B cell (primary cell): ENCODE results near the gene NT5DC2. TPM values are rescaled to one million over a fixed set of nuclear protein-coding genes. Genes with fewer than 3 reads are reported as not detected.

Experiments
- ATAC-seq: fragments of 200-7000 bp; cut with Tn5 transposase; one replicate; pipeline ENCODE4 v1.10.0; 2021; ENCODE audit warnings: low read depth, mild to moderate bottlenecking, moderate number of reproducible peaks, moderate library complexity
- CTCF ChIA-PET: fragments of 350-600 bp; sonication (Branson Sonifier 250); formaldehyde crosslinking; loops from one replicate; lab custom pipeline; 2021; ENCODE audit warnings: antibody characterized with exemption, inconsistent platforms; lab: Charles Lee
- POLR2A ChIA-PET: fragments of 350-600 bp; sonication (Branson Sonifier 250); formaldehyde crosslinking; loops from one replicate; lab custom pipeline; 2021; ENCODE audit warnings: antibody characterized with exemption; lab: Charles Lee
- DNase-seq: peaks from one replicate; pipeline ENCODE4 v3.0.0; 2013
- H2AFZ ChIP-seq: 2 replicates; pipeline ENCODE4 v1.6.1; 2012; ENCODE audit warnings: mild to moderate bottlenecking, low read depth, low read length; ENCODE audit not compliant: insufficient read depth, poor library complexity, severe bottlenecking
- H3K27ac ChIP-seq, 2 donors: 1 replicate in 1 of 2; 2 replicates in 1 of 2; pipeline ENCODE4 v1.5.1; 2012 to 2013; ENCODE audit warnings: low read length in 2 of 2, mild to moderate bottlenecking in 2 of 2, moderate library complexity in 1 of 2
- H3K27me3 ChIP-seq, 4 experiments: fragments of 200-600 bp in 1 of 4; sonication (generic) in 1 of 4; replicated peaks in 1 of 4; 1 replicate in 2 of 4; 2 replicates in 2 of 4; pipeline versions ENCODE4 v1.6.1 to v1.7.0; 2013 to 2016; ENCODE audit warnings: low read length in 3 of 4, mild to moderate bottlenecking in 2 of 4, mixed read lengths in 1 of 4, moderate library complexity in 1 of 4; ENCODE audit not compliant: insufficient read depth in 4 of 4, control insufficient read depth in 3 of 4; ENCODE audit errors: control extremely low read depth in 1 of 4
- H3K36me3 ChIP-seq, 2 experiments: replicated peaks in 1 of 2; 1 replicate in 1 of 2; 2 replicates in 1 of 2; pipeline versions ENCODE4 v1.6.1 to v1.7.1; 2013; ENCODE audit warnings: low read length in 1 of 2; ENCODE audit not compliant: insufficient read depth in 2 of 2, control insufficient read depth in 1 of 2; ENCODE audit errors: control extremely low read depth in 1 of 2, extremely low read depth in 1 of 2
- H3K4me1 ChIP-seq, 2 donors: fragments of 200-600 bp in 1 of 2; sonication (generic) in 1 of 2; 1 replicate in 1 of 2; 2 replicates in 1 of 2; pipeline versions ENCODE4 v1.5.1 to v1.6.1; 2013 to 2017; ENCODE audit warnings: low read length in 2 of 2; ENCODE audit not compliant: control insufficient read depth in 2 of 2, insufficient read depth in 2 of 2
- H3K4me2 ChIP-seq: replicated peaks from 2 replicates; pipeline ENCODE3; 2012; ENCODE audit warnings: mild to moderate bottlenecking, low read depth, low read length; ENCODE audit not compliant: poor library complexity, severe bottlenecking
- H3K4me3 ChIP-seq, 5 experiments: fragments of 200-600 bp in 1 of 5; sonication (generic) in 1 of 5; 1 replicate in 3 of 5; 2 replicates in 2 of 5; pipeline versions ENCODE4 v1.5.1 to v1.7.0; 2011 to 2016; ENCODE audit warnings: low read length in 4 of 5, mild to moderate bottlenecking in 4 of 5, low read depth in 2 of 5, control low read depth in 1 of 5, moderate library complexity in 1 of 5; ENCODE audit not compliant: insufficient read depth in 1 of 5; ENCODE audit errors: control extremely low read depth in 1 of 5, extremely low read depth in 1 of 5
- H3K79me2 ChIP-seq: fragments of 200-600 bp; sonication (generic); one replicate; pipeline ENCODE4 v1.6.0; 2016; ENCODE audit warnings: low read length; ENCODE audit not compliant: control insufficient read depth, insufficient read depth
- H3K9ac ChIP-seq: fragments of 200-600 bp; sonication (generic); 2 replicates; pipeline ENCODE4 v1.6.1; 2017; ENCODE audit warnings: mild to moderate bottlenecking, low read length, moderate library complexity
- H3K9me3 ChIP-seq, 3 donors: one replicate each; pipeline versions ENCODE4 v1.6.1 to v1.7.1; 2013; ENCODE audit warnings: low read length in 2 of 3; ENCODE audit not compliant: control insufficient read depth in 2 of 3, insufficient read depth in 1 of 3; ENCODE audit errors: control extremely low read depth in 1 of 3
- H4K20me1 ChIP-seq: 2 replicates; pipeline ENCODE4 v1.6.0; 2012; ENCODE audit warnings: mild to moderate bottlenecking, low read length; ENCODE audit not compliant: insufficient read depth, control insufficient read depth, poor library complexity, severe bottlenecking
- H3K27ac Mint-ChIP-seq: one replicate; pipeline ENCODE4 v1.8.0; 2021; ENCODE audit warnings: mixed read lengths
- H3K27me3 Mint-ChIP-seq: one replicate; pipeline ENCODE4 v1.8.0; 2021; ENCODE audit warnings: mixed read lengths
- H3K4me1 Mint-ChIP-seq: one replicate; pipeline ENCODE4 v1.8.0; 2021; ENCODE audit warnings: mixed read lengths
- H3K4me3 Mint-ChIP-seq: one replicate; pipeline ENCODE4 v1.8.0; 2021; ENCODE audit warnings: mixed read lengths
- H3K9me3 Mint-ChIP-seq: one replicate; pipeline ENCODE4 v1.8.0; 2022; ENCODE audit warnings: mixed read lengths; ENCODE audit not compliant: insufficient read depth
- CTCF ChIP-seq: fragments of 200-600 bp; IDR thresholded peaks from one replicate; pipeline ENCODE4 v1.8.0; 2022; ENCODE audit warnings: antibody characterized with exemption, mild to moderate bottlenecking
- EZH2 ChIP-seq: IDR thresholded peaks from 2 replicates; pipeline ENCODE4 v1.6.1; 2012; ENCODE audit warnings: borderline replicate concordance, low read depth, mild to moderate bottlenecking, moderate library complexity, low read length; ENCODE audit not compliant: insufficient read depth, poor library complexity, severe bottlenecking
- WGBS: methylation state at CpG from one replicate; pipeline ENCODE4 v1.1.5; 2013; ENCODE audit warnings: missing lambda C conversion rate; ENCODE audit not compliant: insufficient coverage; 5-methylcytosine and 5-hydroxymethylcytosine counted together
- intact Hi-C: fragments of 100-400 bp; cut with micrococcal nuclease; formaldehyde crosslinking; loops from one replicate; pipeline ENCODE4 v1.10.0; 2022
- polyA plus RNA-seq: library from polyadenylated mRNA; depleted of rRNA; stranded (reverse); fragments of >200 nt; gene quantifications from 2 replicates; pipeline ENCODE4 v1.2.3, GENCODE V29; 2012
- total RNA-seq, 2 donors: library from RNA; stranded (reverse); fragments of 120-200 nt in 1 of 2; gene quantifications; 1 replicate in 1 of 2; 2 replicates in 1 of 2; pipeline versions ENCODE4 v1.2.3 to v1.2.4, GENCODE V29; 2013 to 2022

Gene NT5DC2
- total and polyA plus RNA-seq, 2 donors (not counting 1 experiment from before 2014, with no cell fraction given): 11.2 to 11.9 TPM

- CTCF ChIA-PET: interaction anchor here (1.0 to 1.2 kb wide), 2 partner anchors 64 to 91 kb away, joined by 4 to 5 read pairs; partner anchors contain the start of gene SEMA3G
- peak overlapping the region in 3 of 5 experiments; percentile 29 to 68 (median 49) for H3K4me3 ChIP-seq
- Mint-ChIP-seq H3K27ac (peak overlapping the region; percentile 99), H3K4me1 (peaks cover 46% of the 10 kb centered on the region), H3K9me3 (no peaks in the 10 kb centered on the region), H3K27me3 (no peaks in the 10 kb centered on the region), H3K4me3 (peak overlapping the region; percentile 99)
- H2AFZ ChIP-seq: peak overlapping the region; percentile 50
- no peaks in the 10 kb centered on the region for H3K9me3 ChIP-seq
- H3K27ac ChIP-seq: no peak overlapping the region
- peak overlapping the region; percentile 82 for H3K4me2 ChIP-seq
- H3K79me2 ChIP-seq: peaks cover 26% of the 10 kb centered on the region
- TF ChIP-seq CTCF: no peak
- no peak for TF ChIP-seq EZH2
- POLR2A ChIA-PET: interaction anchor here (0.6 to 1.6 kb wide), 3 partner anchors 107 to 625 kb away, joined by 3 to 4 read pairs (median 3); partner anchors contain the start of gene ALAS1
- ATAC-seq: no peak
- no peaks in the 10 kb centered on the region for H3K36me3 ChIP-seq
- peak overlapping the region; percentile 54 for H3K9ac ChIP-seq
- peaks cover 34 to 51% of the 10 kb centered on the region in 2 donors for H3K4me1 ChIP-seq
- DNase-seq: no peak
- peaks cover 0 to 13% (median 0%) of the 10 kb centered on the region in 4 experiments for H3K27me3 ChIP-seq
- WGBS: 0% methylated on average over 7 of the region's 9 CpGs
- intact Hi-C loops: loop anchor here (1.0 to 10.0 kb wide), 9 partner anchors 81 to 1141 kb away; partner anchors contain the start of genes DUSP7, NISCH, PBRM1 and PRKCD
- H4K20me1 ChIP-seq: no peaks in the 10 kb centered on the region
Observed at GRCh38 chr3:52536112-52536368, 2.4 kb upstream of the NT5DC2 start.

GRCh38 chr3:52535411-52536111 is 1.9 kb upstream of the NT5DC2 start:
- no peak for TF ChIP-seq CTCF
- TF ChIP-seq EZH2: no peak
- CTCF ChIA-PET: interaction anchor here (1.0 to 1.2 kb wide), 2 partner anchors 63 to 90 kb away, joined by 4 to 5 read pairs; partner anchors contain the start of gene SEMA3G
- H3K4me2 ChIP-seq: peak overlapping the region; percentile 82
- peaks cover 24% of the 10 kb centered on the region for H3K79me2 ChIP-seq
- DNase-seq (no peak), ATAC-seq (no peak)
- peaks cover 34 to 51% of the 10 kb centered on the region in 2 donors for H3K4me1 ChIP-seq
- H3K4me3 ChIP-seq: peak overlapping the region in 3 of 5 experiments; percentile 29 to 68 (median 49)
- H3K4me1 Mint-ChIP-seq: peaks cover 46% of the 10 kb centered on the region
- H4K20me1 ChIP-seq: no peaks in the 10 kb centered on the region
- no peak overlapping the region for H3K27ac ChIP-seq
- POLR2A ChIA-PET: interaction anchor here (0.6 to 1.6 kb wide), 3 partner anchors 107 to 625 kb away, joined by 3 to 4 read pairs (median 3); partner anchors contain the start of gene ALAS1
- no peaks in the 10 kb centered on the region for H3K36me3 ChIP-seq
- no peaks in the 10 kb centered on the region for H3K9me3 ChIP-seq
- peak overlapping the region; percentile 54 for H3K9ac ChIP-seq
- H3K9me3 Mint-ChIP-seq: no peaks in the 10 kb centered on the region
- peak overlapping the region; percentile 50 for H2AFZ ChIP-seq
- H3K27me3 Mint-ChIP-seq: no peaks in the 10 kb centered on the region
- H3K27ac Mint-ChIP-seq: peak overlapping the region; percentile 99
- peak overlapping the region; percentile 99 for H3K4me3 Mint-ChIP-seq
- intact Hi-C loops: loop anchor here (1.0 to 10.0 kb wide), 9 partner anchors 80 to 1141 kb away; partner anchors contain the start of genes DUSP7, NISCH, PBRM1 and PRKCD
- 96% methylated on average over 9 of the region's 19 CpGs for WGBS
- H3K27me3 ChIP-seq: peaks cover 0 to 13% (median 0%) of the 10 kb centered on the region in 4 experiments
